GM21717 (cell line): Measurements from ENCODE around the gene AKIRIN2.
A peak's percentile ranks its signal among the peaks of the same experiment; 100 is the strongest.

Experiments used
- ATAC-seq: cut with Tn5 transposase; IDR thresholded peaks from one replicate; pipeline ENCODE4 v1.9.1; 2021; ENCODE audit warnings: mild to moderate bottlenecking, moderate library complexity; ENCODE audit not compliant: unreplicated experiment

The AKIRIN2 gene

GRCh38 chr6:87701676-87702588, at the start of gene AKIRIN2:
Gene AKIRIN2 (minus strand): TSS chr6:87702233. CDS start chr6:87701684, 549 bp downstream.
- peak; percentile 68 for ATAC-seq

GRCh38 chr6:87747646-87748045, 45.6 kb upstream of the AKIRIN2 start:
- ATAC-seq: no peak

GRCh38 chr6:87745966-87746721, 44.1 kb upstream of the AKIRIN2 start:
- no peak for ATAC-seq

GRCh38 chr6:87743454-87743853, 41.4 kb upstream of the AKIRIN2 start:
- no peak for ATAC-seq

GRCh38 chr6:87742106-87742505, 40.1 kb upstream of the AKIRIN2 start:
- no peak for ATAC-seq

- ATAC-seq: no peak
Observed at GRCh38 chr6:87741001-87741650, 39.1 kb upstream of the AKIRIN2 start.

- no peak for ATAC-seq
Observed at GRCh38 chr6:87738744-87739143, 36.7 kb upstream of the AKIRIN2 start.

GRCh38 chr6:87738000-87738399, 36.0 kb upstream of the AKIRIN2 start:
- ATAC-seq: no peak

- no peak for ATAC-seq
Observed at GRCh38 chr6:87736809-87737540, 34.9 kb upstream of the AKIRIN2 start.

- ATAC-seq: peak; percentile 75
Observed at GRCh38 chr6:87731818-87732661, 30.0 kb upstream of the AKIRIN2 start.

- ATAC-seq: no peak
Observed at GRCh38 chr6:87731080-87731479, 29.0 kb upstream of the AKIRIN2 start.

- no peak for ATAC-seq
Observed at GRCh38 chr6:87729965-87730719, 28.1 kb upstream of the AKIRIN2 start.

- no peak for ATAC-seq
Observed at GRCh38 chr6:87728706-87729105, 26.7 kb upstream of the AKIRIN2 start.

GRCh38 chr6:87724983-87725811, 23.2 kb upstream of the AKIRIN2 start:
- ATAC-seq: peak; percentile 82

- peak; percentile 32 for ATAC-seq
Observed at GRCh38 chr6:87723170-87724078, 21.4 kb upstream of the AKIRIN2 start.

- ATAC-seq: no peak
Observed at GRCh38 chr6:87722540-87723169, 20.6 kb upstream of the AKIRIN2 start.

GRCh38 chr6:87721311-87721710, 19.3 kb upstream of the AKIRIN2 start:
- no peak for ATAC-seq
